K562 (cell line): Measurements from ENCODE around the gene BAD. TPM values are rescaled to one million over a fixed set of nuclear protein-coding genes. Genes with fewer than 3 reads are reported as not detected.

Experiments
- GTF2A2 ChIP-seq: IDR thresholded peaks from 2 replicates; pipeline ENCODE4 v1.6.1; 2016; ENCODE audit warnings: mild to moderate bottlenecking, missing genetic modification characterization, missing compliant biosample characterization
- MBD1 ChIP-seq: fragments of 250-450 bp; sonication (Bioruptor Pico); IDR thresholded peaks from 2 replicates; pipeline ENCODE4 v1.8.0; 2022; ENCODE audit warnings: inconsistent platforms
- MTF1 ChIP-seq: fragments of 250-450 bp; sonication (Bioruptor Pico); IDR thresholded peaks from 2 replicates; pipeline ENCODE4 v1.9.0; 2021; ENCODE audit warnings: moderate library complexity, mild to moderate bottlenecking, inconsistent platforms, borderline replicate concordance
- NBN ChIP-seq: fragments of 450-650 bp; IDR thresholded peaks from 2 replicates; pipeline ENCODE4 v1.6.1; 2016; ENCODE audit warnings: low read depth, mild to moderate bottlenecking
- NFATC3 ChIP-seq: fragments of 450-650 bp; IDR thresholded peaks from 2 replicates; pipeline ENCODE4 v1.6.1; 2017; ENCODE audit warnings: mild to moderate bottlenecking
- PHTF2 ChIP-seq: fragments of 250-450 bp; sonication (Bioruptor Pico); IDR thresholded peaks from 2 replicates; pipeline ENCODE4 v1.5.0; 2021; ENCODE audit warnings: mild to moderate bottlenecking
- RUNX1 ChIP-seq: sonication (generic); IDR thresholded peaks from 2 replicates; pipeline ENCODE4 v1.6.1; 2016; ENCODE audit warnings: antibody characterized with exemption, low read depth
- SETDB1 ChIP-seq: IDR thresholded peaks from one replicate; pipeline ENCODE4 v1.6.1; 2012; ENCODE audit warnings: low read length, control low read depth, inconsistent platforms
- SREBF1 ChIP-seq: fragments of 150-350 bp; IDR thresholded peaks from 2 replicates; pipeline ENCODE4 v1.6.1; 2014; ENCODE audit warnings: antibody characterized with exemption, low read depth, low read length, borderline replicate concordance
- SUPT5H ChIP-seq: fragments of 450-650 bp; IDR thresholded peaks from 2 replicates; pipeline ENCODE4 v1.6.1; 2016
- THRAP3 ChIP-seq: fragments of 450-650 bp; IDR thresholded peaks from 2 replicates; pipeline ENCODE4 v1.6.1; 2016; ENCODE audit warnings: mild to moderate bottlenecking, inconsistent platforms, borderline replicate concordance
- ZNF398 ChIP-seq: fragments of 250-450 bp; sonication (Bioruptor Pico); IDR thresholded peaks from 2 replicates; pipeline ENCODE4 v1.8.0; 2021; ENCODE audit warnings: moderate library complexity, mild to moderate bottlenecking, inconsistent platforms
- ZNF444 ChIP-seq: fragments of 250-450 bp; sonication (Bioruptor Pico); IDR thresholded peaks from 2 replicates; pipeline ENCODE4 v1.4.0; 2020; ENCODE audit warnings: mild to moderate bottlenecking, moderate library complexity
- ZNF551 ChIP-seq: fragments of 250-450 bp; sonication (Bioruptor Pico); IDR thresholded peaks from 2 replicates; pipeline ENCODE4 v1.5.0; 2021; ENCODE audit warnings: mild to moderate bottlenecking, moderate library complexity
- ZNF609 ChIP-seq: sonication (generic); formaldehyde crosslinking; IDR thresholded peaks from 2 replicates; pipeline ENCODE4 v1.8.1; 2023; ENCODE audit warnings: missing genetic modification reagents, mild to moderate bottlenecking, borderline replicate concordance
- polyA plus RNA-seq, 8 experiments: library from polyadenylated mRNA; depleted of rRNA in 4 of 8; stranded (reverse) in 5 of 8; unstranded in 3 of 8; fragments of >200 nt; fragmentation: Nextera tagmentation in 2 of 8; fragmentation: Illumina TruSeq in 1 of 8; extraction: Ambion mirVana in 2 of 8; extraction: Trizol in 1 of 8; gene quantifications; 2 replicates each; pipeline versions ENCODE4 v1.2.1 to v1.2.3, GENCODE V29; 2011 to 2014; ENCODE audit warnings: inconsistent platforms in 1 of 8, missing spikeins in 1 of 8
- total RNA-seq, 7 experiments: library from RNA; depleted of rRNA in 6 of 7; stranded (reverse); fragments of >200 nt in 6 of 7; fragmentation: Illumina TruSeq in 2 of 7; extraction: Trizol in 2 of 7; gene quantifications; 2 replicates each; pipeline versions ENCODE4 v1.2.1 to v1.2.3, GENCODE V29; 2011 to 2021; ENCODE audit warnings: low replicate concordance in 1 of 7

BAD gene
- total and polyA plus RNA-seq, 9 of the 15 experiments (the other 6 are each of a cell fraction or from before 2014, with no cell fraction given) = 0.61 to 45.6 (median 11.8) TPM

GRCh38 chr11:64241491-64242374 is 42.7 kb downstream of the BAD start (continued):
- TF ChIP-seq ZNF609 (CRISPR knock-in tag) (0 out of 2 replicates have a peak, but pooled peaks have one; percentile 58), SUPT5H (peak; percentile 87), THRAP3 (no peak), MBD1 (CRISPR knock-in tag) (no peak), ZNF444 (CRISPR knock-in tag) (no peak), MTF1 (CRISPR knock-in tag) (no peak), PHTF2 (CRISPR knock-in tag) (no peak), SETDB1 (no peak), SREBF1 (no peak), NBN (no peak), ZNF551 (CRISPR knock-in tag) (no peak), ZNF398 (CRISPR knock-in tag) (no peak), RUNX1 (no peak; the same call in 1 of the 2 replicates), GTF2A2 (tag) (no peak), NFATC3 (no peak)
